Panc1 (cell line): Measurements from ENCODE around the gene PRRT1B. TPM values are rescaled to one million over a fixed set of nuclear protein-coding genes. Genes with fewer than 3 reads are reported as not detected.

ENCODE experiments used
- ATAC-seq: fragments of 200-7000 bp; cut with Tn5 transposase; 2 replicates; pipeline ENCODE4 v1.9.1; 2020; ENCODE audit warnings: mild to moderate bottlenecking, moderate library complexity
- BruUV-seq: library from RNA; stranded (reverse); fragments of 400-500 nt; replicated peaks from 2 replicates; lab custom pipeline; 2021; lab: Mats Ljungman, UMichigan
- CTCF ChIA-PET: fragments of 300-600 bp; sonication (Branson Sonifier 250); formaldehyde crosslinking; loops from one replicate; lab custom pipeline; 2022; ENCODE audit warnings: antibody characterized with exemption; lab: Charles Lee
- POLR2A ChIA-PET: fragments of 300-600 bp; sonication (Branson Sonifier 250); formaldehyde crosslinking; loops from one replicate; lab custom pipeline; 2022; ENCODE audit warnings: antibody characterized with exemption; lab: Charles Lee
- DNase-seq: peaks from one replicate; pipeline ENCODE4 v3.0.0-alpha.2; 2010; ENCODE audit warnings: low read depth, low spot score
- H3K27ac ChIP-seq: 2 replicates; pipeline ENCODE4 v1.5.1; 2011; ENCODE audit warnings: mild to moderate bottlenecking, low read length, inconsistent platforms
- H3K27me3 ChIP-seq: fragments of 200-500 bp; sonication (Bioruptor generic); 2 replicates; pipeline ENCODE4 v1.6.0; 2014; ENCODE audit warnings: low read length, inconsistent platforms; ENCODE audit not compliant: control insufficient read depth, insufficient read depth
- H3K36me3 ChIP-seq: fragments of 200-500 bp; sonication (Bioruptor generic); 2 replicates; pipeline ENCODE4 v1.5.1; 2014; ENCODE audit warnings: inconsistent platforms, mild to moderate bottlenecking, low read length, moderate library complexity; ENCODE audit not compliant: control insufficient read depth, insufficient read depth
- H3K4me1 ChIP-seq: 2 replicates; pipeline ENCODE4 v1.5.1; 2011; ENCODE audit warnings: inconsistent platforms, mild to moderate bottlenecking, low read length, moderate library complexity; ENCODE audit not compliant: control insufficient read depth, insufficient read depth
- H3K4me3 ChIP-seq, 2 experiments: 2 replicates each; pipeline ENCODE4 v1.5.1; 2011 to 2012; ENCODE audit warnings: low read depth in 2 of 2, low read length in 2 of 2, mild to moderate bottlenecking in 2 of 2, inconsistent platforms in 1 of 2, moderate library complexity in 1 of 2
- H3K9me3 ChIP-seq: fragments of 200-500 bp; sonication (Bioruptor generic); 2 replicates; pipeline ENCODE4 v1.5.1; 2014; ENCODE audit warnings: low read depth, mild to moderate bottlenecking, inconsistent platforms, low read length, moderate library complexity; ENCODE audit not compliant: control insufficient read depth, insufficient read depth
- POLR2AphosphoS5 ChIP-seq: IDR thresholded peaks from 2 replicates; pipeline ENCODE4 v1.6.1; 2012; ENCODE audit warnings: mild to moderate bottlenecking, low read depth, low read length, moderate library complexity
- REST ChIP-seq, 2 experiments: IDR thresholded peaks; 2 replicates each; pipeline ENCODE4 v1.6.1; 2011 to 2012; ENCODE audit warnings: low read depth in 2 of 2, control low read depth in 1 of 2, low read length in 1 of 2, mild to moderate bottlenecking in 1 of 2, moderate library complexity in 1 of 2; ENCODE audit not compliant: insufficient read depth in 1 of 2
- SIN3A ChIP-seq: IDR thresholded peaks from 2 replicates; pipeline ENCODE4 v1.6.1; 2012; ENCODE audit warnings: low read depth, mild to moderate bottlenecking, low read length, moderate library complexity, borderline replicate concordance; ENCODE audit not compliant: insufficient read depth
- TCF7L2 ChIP-seq: IDR thresholded peaks from 2 replicates; pipeline ENCODE4 v1.6.1; 2011; ENCODE audit warnings: mild to moderate bottlenecking, low read depth, low read length, inconsistent platforms
- in situ Hi-C: cut with HindIII; loops from 2 replicates; pipeline ENCODE4 v1.10.0; 2016; ENCODE audit warnings: low sequenced_read_pairs, low pct_unique_long_range_greater_than_20kb
- intact Hi-C: fragments of 100-400 bp; cut with micrococcal nuclease; formaldehyde crosslinking; loops from one replicate; pipeline ENCODE4 v1.10.0; 2022; ENCODE audit not compliant: unreplicated experiment
- total RNA-seq: library from RNA; stranded (reverse); gene quantifications from one replicate; pipeline ENCODE4 v1.2.1, GENCODE V29; 2021; ENCODE audit not compliant: unreplicated experiment
- TF ChIP-seq, protein P1 (sequence below): fragments of 450-650 bp; IDR thresholded peaks from 2 replicates; pipeline ENCODE4 v1.5.1; 2017; ENCODE audit warnings: mild to moderate bottlenecking

Gene PRRT1B
- total RNA-seq, 1 experiment from 2014 or later = 1.1 TPM

GRCh38 chr9:131524665-131525315, 20.5 kb upstream of the PRRT1B start:
- ChIA-PET POLR2A (no interaction called here), CTCF (no interaction called here)
- BruUV-seq = no TSS peak
- Histone ChIP-seq H3K27ac (no peak overlapping the region), H3K4me3 (no peak overlapping the region), H3K4me1 (0 out of 2 replicates have a peak, but pooled peaks cover 1% of the 10 kb centered on the region), H3K9me3 (no peaks in the 10 kb centered on the region), H3K36me3 (no peaks in the 10 kb centered on the region), H3K27me3 (no peaks in the 10 kb centered on the region)
- DNase-seq = no peak
- no peak for TF ChIP-seq REST (IDR thresholded peaks at IDR 0.05; ENCODE audit: insufficient read depth in 1 of 2, low read depth in 2 of 2, low read length in 1 of 2)
- no peak for TF ChIP-seq SIN3A
- no peak for TF ChIP-seq TCF7L2
- no peak for TF ChIP-seq POLR2AphosphoS5
- in situ Hi-C loops (no loop called here), intact Hi-C loops (no loop called here)
- ATAC-seq = no peak

- ATAC-seq (no peak), DNase-seq (no peak)
- Histone ChIP-seq H3K27ac (no peak overlapping the region), H3K9me3 (no peaks in the 10 kb centered on the region), H3K36me3 (no peaks in the 10 kb centered on the region), H3K27me3 (no peaks in the 10 kb centered on the region), H3K4me3 (no peak overlapping the region), H3K4me1 (0 out of 2 replicates have a peak, but pooled peaks cover 5% of the 10 kb centered on the region)
- intact Hi-C loops = no loop called here
- in situ Hi-C loops = no loop called here
- BruUV-seq = no TSS peak
- TF ChIP-seq, protein P1, sequence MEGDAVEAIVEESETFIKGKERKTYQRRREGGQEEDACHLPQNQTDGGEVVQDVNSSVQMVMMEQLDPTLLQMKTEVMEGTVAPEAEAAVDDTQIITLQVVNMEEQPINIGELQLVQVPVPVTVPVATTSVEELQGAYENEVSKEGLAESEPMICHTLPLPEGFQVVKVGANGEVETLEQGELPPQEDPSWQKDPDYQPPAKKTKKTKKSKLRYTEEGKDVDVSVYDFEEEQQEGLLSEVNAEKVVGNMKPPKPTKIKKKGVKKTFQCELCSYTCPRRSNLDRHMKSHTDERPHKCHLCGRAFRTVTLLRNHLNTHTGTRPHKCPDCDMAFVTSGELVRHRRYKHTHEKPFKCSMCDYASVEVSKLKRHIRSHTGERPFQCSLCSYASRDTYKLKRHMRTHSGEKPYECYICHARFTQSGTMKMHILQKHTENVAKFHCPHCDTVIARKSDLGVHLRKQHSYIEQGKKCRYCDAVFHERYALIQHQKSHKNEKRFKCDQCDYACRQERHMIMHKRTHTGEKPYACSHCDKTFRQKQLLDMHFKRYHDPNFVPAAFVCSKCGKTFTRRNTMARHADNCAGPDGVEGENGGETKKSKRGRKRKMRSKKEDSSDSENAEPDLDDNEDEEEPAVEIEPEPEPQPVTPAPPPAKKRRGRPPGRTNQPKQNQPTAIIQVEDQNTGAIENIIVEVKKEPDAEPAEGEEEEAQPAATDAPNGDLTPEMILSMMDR = no peak
- no peak for TF ChIP-seq TCF7L2
- ChIA-PET POLR2A (no interaction called here), CTCF (interaction anchor here (0.6 kb wide), 2 partner anchors 230 to 728 kb away, joined by 5 read pairs; no protein-coding TSS in a partner anchor)
Measured at GRCh38 chr9:131525643-131526565, 19.4 kb upstream of the PRRT1B start.
